ENCODE measurements around the gene KCTD3.

DNA sequence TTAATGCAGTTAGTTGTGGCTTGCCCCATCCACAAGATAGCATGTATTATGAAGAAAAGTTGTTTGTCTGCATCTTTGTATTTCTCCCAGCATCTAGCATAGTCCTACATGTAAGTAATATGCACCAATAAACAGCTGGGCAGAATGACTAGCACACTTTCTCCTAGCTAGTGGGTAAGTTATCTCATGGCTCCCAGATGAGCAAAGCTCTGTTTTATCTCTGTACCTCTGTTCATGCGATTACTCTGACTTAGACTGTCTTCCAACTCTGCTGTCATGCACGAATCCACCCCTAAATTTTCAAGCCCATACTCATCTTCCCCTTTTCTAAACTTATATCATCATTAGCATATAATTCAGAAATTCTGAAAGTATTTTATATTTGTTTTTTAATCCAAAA is 37.5 kb upstream of the KCTD3 start:
- TF ChIP-seq POLR2A (IDR thresholded peaks at IDR 0.05) = no peak
- TF ChIP-seq, protein P1, sequence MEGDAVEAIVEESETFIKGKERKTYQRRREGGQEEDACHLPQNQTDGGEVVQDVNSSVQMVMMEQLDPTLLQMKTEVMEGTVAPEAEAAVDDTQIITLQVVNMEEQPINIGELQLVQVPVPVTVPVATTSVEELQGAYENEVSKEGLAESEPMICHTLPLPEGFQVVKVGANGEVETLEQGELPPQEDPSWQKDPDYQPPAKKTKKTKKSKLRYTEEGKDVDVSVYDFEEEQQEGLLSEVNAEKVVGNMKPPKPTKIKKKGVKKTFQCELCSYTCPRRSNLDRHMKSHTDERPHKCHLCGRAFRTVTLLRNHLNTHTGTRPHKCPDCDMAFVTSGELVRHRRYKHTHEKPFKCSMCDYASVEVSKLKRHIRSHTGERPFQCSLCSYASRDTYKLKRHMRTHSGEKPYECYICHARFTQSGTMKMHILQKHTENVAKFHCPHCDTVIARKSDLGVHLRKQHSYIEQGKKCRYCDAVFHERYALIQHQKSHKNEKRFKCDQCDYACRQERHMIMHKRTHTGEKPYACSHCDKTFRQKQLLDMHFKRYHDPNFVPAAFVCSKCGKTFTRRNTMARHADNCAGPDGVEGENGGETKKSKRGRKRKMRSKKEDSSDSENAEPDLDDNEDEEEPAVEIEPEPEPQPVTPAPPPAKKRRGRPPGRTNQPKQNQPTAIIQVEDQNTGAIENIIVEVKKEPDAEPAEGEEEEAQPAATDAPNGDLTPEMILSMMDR (IDR thresholded peaks at IDR 0.05) = no peak

Data from lower leg skin (tissue), 3 donors.